Measurements from ENCODE around the gene TTLL11.

DNA sequence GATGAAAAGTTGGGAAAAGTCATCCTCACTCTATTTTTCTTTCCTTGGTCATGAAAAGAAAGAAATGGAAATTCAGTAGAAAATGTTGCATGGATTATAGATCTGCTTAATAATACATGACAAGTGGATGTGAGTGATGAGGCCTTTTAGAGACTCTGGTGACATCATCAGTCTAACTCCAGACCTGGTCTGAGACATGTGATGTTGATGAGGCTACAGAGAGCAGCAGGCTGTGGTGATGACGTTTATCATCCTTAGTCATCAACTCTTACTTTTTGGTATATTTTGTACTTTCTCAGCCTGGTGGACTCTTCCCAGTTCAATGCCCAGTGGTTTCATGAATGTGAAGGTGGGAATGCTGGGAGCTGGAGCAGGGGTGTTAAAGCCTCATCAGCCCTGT is 116.4 kb downstream of the TTLL11 start:
- TF ChIP-seq, protein P1, sequence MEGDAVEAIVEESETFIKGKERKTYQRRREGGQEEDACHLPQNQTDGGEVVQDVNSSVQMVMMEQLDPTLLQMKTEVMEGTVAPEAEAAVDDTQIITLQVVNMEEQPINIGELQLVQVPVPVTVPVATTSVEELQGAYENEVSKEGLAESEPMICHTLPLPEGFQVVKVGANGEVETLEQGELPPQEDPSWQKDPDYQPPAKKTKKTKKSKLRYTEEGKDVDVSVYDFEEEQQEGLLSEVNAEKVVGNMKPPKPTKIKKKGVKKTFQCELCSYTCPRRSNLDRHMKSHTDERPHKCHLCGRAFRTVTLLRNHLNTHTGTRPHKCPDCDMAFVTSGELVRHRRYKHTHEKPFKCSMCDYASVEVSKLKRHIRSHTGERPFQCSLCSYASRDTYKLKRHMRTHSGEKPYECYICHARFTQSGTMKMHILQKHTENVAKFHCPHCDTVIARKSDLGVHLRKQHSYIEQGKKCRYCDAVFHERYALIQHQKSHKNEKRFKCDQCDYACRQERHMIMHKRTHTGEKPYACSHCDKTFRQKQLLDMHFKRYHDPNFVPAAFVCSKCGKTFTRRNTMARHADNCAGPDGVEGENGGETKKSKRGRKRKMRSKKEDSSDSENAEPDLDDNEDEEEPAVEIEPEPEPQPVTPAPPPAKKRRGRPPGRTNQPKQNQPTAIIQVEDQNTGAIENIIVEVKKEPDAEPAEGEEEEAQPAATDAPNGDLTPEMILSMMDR (IDR thresholded peaks at IDR 0.05), result no peak
- no peak for TF ChIP-seq POLR2A (IDR thresholded peaks at IDR 0.05)
- no peak for TF ChIP-seq POLR2AphosphoS5 (IDR thresholded peaks at IDR 0.05)

Measured in gastroesophageal sphincter (tissue), 3 donors.